SK-N-SH (cell line): ENCODE results near the gene TFCP2L1. TPM values are rescaled to one million over a fixed set of nuclear protein-coding genes. Genes with fewer than 3 reads are reported as not detected.

ENCODE experiments used
- CTCF ChIA-PET: fragments of 300-600, 350-600 bp; formaldehyde crosslinking; extraction: SDS; loops from one replicate; lab custom pipeline; 2021; lab: Yijun Ruan, JAX
- POLR2A ChIA-PET: fragments of 350-600 bp; sonication (Branson Sonifier 250); formaldehyde crosslinking; extraction: SDS; loops from one replicate; lab custom pipeline; 2020; ENCODE audit warnings: antibody characterized with exemption, inconsistent platforms; lab: Yijun Ruan, JAX
- DNase-seq: peaks from one replicate; pipeline ENCODE4 v3.0.0; 2012
- H2AFZ ChIP-seq: fragments of 200-600 bp; sonication (generic); 2 replicates; pipeline ENCODE4 v1.8.1; 2016; ENCODE audit warnings: antibody characterized with exemption, mild to moderate bottlenecking, low read depth
- H3F3A ChIP-seq: fragments of 200-600 bp; sonication (generic); replicated peaks from 2 replicates; pipeline ENCODE3; 2016; ENCODE audit warnings: antibody characterized with exemption, mild to moderate bottlenecking; ENCODE audit not compliant: insufficient read depth
- H3K27ac ChIP-seq, 2 experiments: fragments of 200-500 bp in 1 of 2; fragments of 200-600 bp in 1 of 2; sonication (Bioruptor generic) in 1 of 2; sonication (generic), shearing (Covaris generic) in 1 of 2; 2 replicates each; pipeline versions ENCODE4 v1.5.1 to v1.6.1; 2014 to 2016; ENCODE audit warnings: low read depth in 2 of 2, inconsistent platforms in 1 of 2, low read length in 1 of 2, mild to moderate bottlenecking in 1 of 2, mixed read lengths in 1 of 2
- H3K27me3 ChIP-seq: fragments of 200-600 bp; sonication (generic), shearing (Covaris generic); 2 replicates; pipeline ENCODE4 v1.6.1; 2016; ENCODE audit warnings: mixed run types; ENCODE audit not compliant: insufficient read depth
- H3K36me3 ChIP-seq, 2 experiments: fragments of 200-500 bp in 1 of 2; fragments of 200-600 bp in 1 of 2; sonication (Bioruptor generic) in 1 of 2; sonication (generic) in 1 of 2; replicated peaks in 1 of 2; 2 replicates each; pipeline versions ENCODE3 to v1.5.1; 2014 to 2016; ENCODE audit warnings: low read length in 1 of 2, mild to moderate bottlenecking in 1 of 2; ENCODE audit not compliant: insufficient read depth in 2 of 2, control insufficient read depth in 1 of 2
- H3K4me1 ChIP-seq, 2 experiments: fragments of 200-500 bp in 1 of 2; fragments of 200-600 bp in 1 of 2; sonication (Bioruptor generic) in 1 of 2; sonication (generic), shearing (Covaris generic) in 1 of 2; 2 replicates each; pipeline versions ENCODE4 v1.5.1 to v1.6.1; 2014 to 2016; ENCODE audit warnings: low read depth in 1 of 2, low read length in 1 of 2, mixed run types in 1 of 2; ENCODE audit not compliant: insufficient read depth in 2 of 2, control insufficient read depth in 1 of 2
- H3K4me2 ChIP-seq: fragments of 200-600 bp; sonication (generic), shearing (Covaris generic); 2 replicates; pipeline ENCODE4 v1.6.1; 2017; ENCODE audit warnings: mixed run types
- H3K4me3 ChIP-seq, 2 experiments: fragments of 200-500 bp in 1 of 2; fragments of 200-600 bp in 1 of 2; sonication (Bioruptor generic) in 1 of 2; sonication (generic), shearing (Covaris generic) in 1 of 2; 2 replicates each; pipeline versions ENCODE4 v1.5.1 to v1.8.1; 2014 to 2016; ENCODE audit warnings: low read depth in 2 of 2, inconsistent platforms in 1 of 2, low read length in 1 of 2, mild to moderate bottlenecking in 1 of 2, mixed read lengths in 1 of 2, moderate library complexity in 1 of 2
- H3K79me2 ChIP-seq: fragments of 200-600 bp; sonication (generic); 2 replicates; pipeline ENCODE4 v1.8.1; 2017; ENCODE audit warnings: mild to moderate bottlenecking; ENCODE audit not compliant: insufficient read depth
- H3K9ac ChIP-seq: fragments of 200-600 bp; sonication (generic); 2 replicates; pipeline ENCODE4 v1.6.1; 2017; ENCODE audit warnings: mixed run types
- H3K9me2 ChIP-seq: fragments of 200-600 bp; sonication (generic); 2 replicates; pipeline ENCODE4 v1.6.1; 2017; ENCODE audit warnings: mixed run types
- H3K9me3 ChIP-seq: fragments of 200-600 bp; sonication (generic); 2 replicates; pipeline ENCODE4 v1.6.1; 2017; ENCODE audit warnings: mixed run types, mild to moderate bottlenecking, moderate library complexity
- H4K20me1 ChIP-seq: fragments of 200-600 bp; sonication (generic); 2 replicates; pipeline ENCODE4 v1.6.1; 2017; ENCODE audit warnings: mild to moderate bottlenecking, mixed run types; ENCODE audit not compliant: insufficient read depth
- ELF1 ChIP-seq: IDR thresholded peaks from 2 replicates; pipeline ENCODE4 v1.4.0; 2012
- EP300 ChIP-seq, 2 experiments: IDR thresholded peaks; 2 replicates each; pipeline versions ENCODE4 v1.4.0 to v1.6.1; 2012; ENCODE audit warnings: borderline replicate concordance in 1 of 2, low read depth in 1 of 2, low read length in 1 of 2
- FOXM1 ChIP-seq: IDR thresholded peaks from 2 replicates; pipeline ENCODE4 v1.4.0; 2012; ENCODE audit warnings: low read depth, mild to moderate bottlenecking
- GABPA ChIP-seq: IDR thresholded peaks from 2 replicates; pipeline ENCODE4 v1.4.0; 2012; ENCODE audit warnings: low read depth, mild to moderate bottlenecking
- GATA2 ChIP-seq: sonication (generic); formaldehyde crosslinking; IDR thresholded peaks from 2 replicates; pipeline ENCODE4 v1.5.0; 2020; ENCODE audit warnings: mild to moderate bottlenecking, missing genetic modification reagents
- MEF2A ChIP-seq: IDR thresholded peaks from 2 replicates; pipeline ENCODE4 v1.4.0; 2012; ENCODE audit warnings: low read depth, borderline replicate concordance
- MXI1 ChIP-seq: IDR thresholded peaks from 2 replicates; pipeline ENCODE4 v1.6.1; 2012; ENCODE audit warnings: mild to moderate bottlenecking, low read depth, low read length, improper control_type of control experiment
- NFIC ChIP-seq: IDR thresholded peaks from 2 replicates; pipeline ENCODE4 v1.4.0; 2012; ENCODE audit warnings: borderline replicate concordance
- NRF1 ChIP-seq: IDR thresholded peaks from 2 replicates; pipeline ENCODE4 v1.6.1; 2012; ENCODE audit warnings: low read depth, mild to moderate bottlenecking, low read length
- POLR2AphosphoS5 ChIP-seq: IDR thresholded peaks from 2 replicates; pipeline ENCODE4 v1.6.1; 2012; ENCODE audit warnings: low read depth, low read length
- RFX5 ChIP-seq: IDR thresholded peaks from 2 replicates; pipeline ENCODE4 v1.6.1; 2012; ENCODE audit warnings: mild to moderate bottlenecking, improper control_type of control experiment, low read length
- RXRA ChIP-seq: IDR thresholded peaks from 2 replicates; pipeline ENCODE4 v1.4.0; 2012; ENCODE audit warnings: low read depth, mild to moderate bottlenecking, borderline replicate concordance
- SIN3A ChIP-seq: IDR thresholded peaks from 2 replicates; pipeline ENCODE4 v1.6.1; 2012; ENCODE audit warnings: low read depth, mild to moderate bottlenecking, low read length, moderate library complexity, borderline replicate concordance
- SMC3 ChIP-seq: IDR thresholded peaks from 2 replicates; pipeline ENCODE4 v1.6.1; 2012; ENCODE audit warnings: low read depth, low read length, improper control_type of control experiment
- TAF1 ChIP-seq: IDR thresholded peaks from 2 replicates; pipeline ENCODE4 v1.6.1; 2012; ENCODE audit warnings: low read depth, mild to moderate bottlenecking, low read length, moderate library complexity, borderline replicate concordance
- TEAD4 ChIP-seq: IDR thresholded peaks from 2 replicates; pipeline ENCODE4 v1.4.0; 2012; ENCODE audit warnings: mild to moderate bottlenecking, borderline replicate concordance; ENCODE audit not compliant: insufficient read depth
- WGBS: methylation state at CpG from one replicate; pipeline ENCODE4 v1.1.6; 2017; ENCODE audit warnings: low lambda C conversion rate; 5-methylcytosine and 5-hydroxymethylcytosine counted together
- polyA plus RNA-seq, 3 experiments: library from polyadenylated mRNA; depleted of rRNA; stranded (reverse); fragments of >200 nt; gene quantifications; 2 replicates each; pipeline ENCODE4 v1.2.3, GENCODE V29; 2012
- TF ChIP-seq, protein P1 (sequence below): IDR thresholded peaks from 2 replicates; pipeline ENCODE4 v1.4.0; 2012; ENCODE audit warnings: low read depth
- TF ChIP-seq, protein P2 (sequence below): IDR thresholded peaks from 2 replicates; pipeline ENCODE4 v1.4.0; 2012; ENCODE audit warnings: low read depth, borderline replicate concordance

The TFCP2L1 gene
- polyA plus RNA-seq, 1 of the 3 experiments (the other 2 are of a cell fraction) = not detected

DNA sequence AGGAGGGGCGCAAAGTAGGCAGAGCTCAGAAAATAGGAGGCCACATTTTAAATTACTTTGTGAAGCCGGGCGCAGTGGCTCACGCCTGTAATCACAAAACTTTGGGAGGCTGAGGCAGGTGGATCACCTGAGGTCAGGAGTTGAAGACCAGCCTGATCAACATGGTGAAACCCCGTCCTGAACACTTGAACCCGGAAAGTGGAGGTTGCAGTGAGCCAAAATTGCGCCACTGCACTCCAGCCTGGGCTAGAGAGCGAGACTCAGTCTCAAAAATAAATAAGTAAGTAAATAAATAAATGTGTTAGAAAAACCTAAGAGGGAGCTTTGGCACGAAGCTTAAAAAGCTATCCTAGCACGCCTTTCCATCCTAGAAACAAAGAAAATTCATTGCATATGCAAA, 105.5 kb downstream of the TFCP2L1 start:
- no peak overlapping the region for H3K4me3 ChIP-seq
- no peaks in the 10 kb centered on the region for H3F3A ChIP-seq
- no peaks in the 10 kb centered on the region for H4K20me1 ChIP-seq
- H3K9me2 ChIP-seq = no peaks in the 10 kb centered on the region
- H3K9me3 ChIP-seq = no peaks in the 10 kb centered on the region
- no peak overlapping the region for H3K4me2 ChIP-seq
- H3K79me2 ChIP-seq = no peaks in the 10 kb centered on the region
- H2AFZ ChIP-seq = no peak overlapping the region
- no peak overlapping the region for H3K9ac ChIP-seq
- ChIA-PET CTCF (no interaction called here), POLR2A (no interaction called here)
- TF ChIP-seq TAF1 = no peak
- no peak for TF ChIP-seq NRF1
- TF ChIP-seq TEAD4 = no peak
- WGBS = 53% methylated on average over 10 of the region's 10 CpGs
- H3K36me3 ChIP-seq = no peaks in the 10 kb centered on the region
- H3K4me1 ChIP-seq = peaks cover 0 to 2% of the 10 kb centered on the region in 2 experiments; a peak in 1 of 4 replicates
- no peak overlapping the region for H3K27ac ChIP-seq
- no peak for DNase-seq
- H3K27me3 ChIP-seq = no peaks in the 10 kb centered on the region; the same call in 1 of the 2 replicates

DNA sequence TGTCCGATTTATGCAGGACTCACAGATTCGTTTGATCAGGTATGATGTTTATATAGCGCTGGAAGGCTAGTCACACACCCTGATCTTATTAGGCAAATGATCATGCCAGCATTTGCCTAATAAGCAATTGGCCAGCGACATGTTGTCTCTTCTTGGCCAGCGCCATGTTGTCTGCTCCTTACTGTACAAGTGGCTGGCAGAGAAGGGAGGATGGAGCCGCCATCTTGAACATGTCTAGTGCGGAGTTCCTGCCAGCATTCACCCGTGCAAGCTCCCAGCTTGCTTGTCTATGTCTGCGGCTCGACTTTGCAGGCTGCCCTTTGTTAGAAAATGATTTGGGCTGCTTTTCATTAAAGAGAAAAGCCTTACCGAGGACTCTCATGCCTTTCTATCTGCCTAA, 106.3 kb downstream of the TFCP2L1 start:
- CTCF ChIA-PET = no interaction called here
- no peaks in the 10 kb centered on the region; the same call in 1 of the 2 replicates for H3K27me3 ChIP-seq
- POLR2A ChIA-PET = no interaction called here

More for the DNA sequence above, 106.3 kb downstream of the TFCP2L1 start:
- no peaks in the 10 kb centered on the region for H3K9me2 ChIP-seq
- H3K4me3 ChIP-seq = no peak overlapping the region
- H3K4me2 ChIP-seq = no peak overlapping the region
- H3K36me3 ChIP-seq = no peaks in the 10 kb centered on the region
- no peak overlapping the region for H3K27ac ChIP-seq
- DNase-seq = no peak
- TF ChIP-seq GABPA = no peak
- TF ChIP-seq, protein P1, sequence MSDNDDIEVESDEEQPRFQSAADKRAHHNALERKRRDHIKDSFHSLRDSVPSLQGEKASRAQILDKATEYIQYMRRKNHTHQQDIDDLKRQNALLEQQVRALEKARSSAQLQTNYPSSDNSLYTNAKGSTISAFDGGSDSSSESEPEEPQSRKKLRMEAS = no peak
- no peak for TF ChIP-seq GATA2
- TF ChIP-seq POLR2AphosphoS5 = no peak
- no peak for TF ChIP-seq SMC3
- no peak for TF ChIP-seq MEF2A
- TF ChIP-seq RFX5 = no peak
- no peak for TF ChIP-seq RXRA
- TF ChIP-seq, protein P2, sequence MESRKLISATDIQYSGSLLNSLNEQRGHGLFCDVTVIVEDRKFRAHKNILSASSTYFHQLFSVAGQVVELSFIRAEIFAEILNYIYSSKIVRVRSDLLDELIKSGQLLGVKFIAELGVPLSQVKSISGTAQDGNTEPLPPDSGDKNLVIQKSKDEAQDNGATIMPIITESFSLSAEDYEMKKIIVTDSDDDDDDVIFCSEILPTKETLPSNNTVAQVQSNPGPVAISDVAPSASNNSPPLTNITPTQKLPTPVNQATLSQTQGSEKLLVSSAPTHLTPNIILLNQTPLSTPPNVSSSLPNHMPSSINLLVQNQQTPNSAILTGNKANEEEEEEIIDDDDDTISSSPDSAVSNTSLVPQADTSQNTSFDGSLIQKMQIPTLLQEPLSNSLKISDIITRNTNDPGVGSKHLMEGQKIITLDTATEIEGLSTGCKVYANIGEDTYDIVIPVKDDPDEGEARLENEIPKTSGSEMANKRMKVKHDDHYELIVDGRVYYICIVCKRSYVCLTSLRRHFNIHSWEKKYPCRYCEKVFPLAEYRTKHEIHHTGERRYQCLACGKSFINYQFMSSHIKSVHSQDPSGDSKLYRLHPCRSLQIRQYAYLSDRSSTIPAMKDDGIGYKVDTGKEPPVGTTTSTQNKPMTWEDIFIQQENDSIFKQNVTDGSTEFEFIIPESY = no peak
- TF ChIP-seq SIN3A = no peak
- TF ChIP-seq MXI1 = no peak
- TF ChIP-seq FOXM1 = no peak
- no peak for TF ChIP-seq EP300 (IDR thresholded peaks at IDR 0.05; ENCODE audit: borderline replicate concordance in 1 of 2, low read depth in 1 of 2, low read length in 1 of 2)
- no peak for TF ChIP-seq ELF1
- no peak for TF ChIP-seq NFIC
- no peak overlapping the region for H3K9ac ChIP-seq
- no peaks in the 10 kb centered on the region for H3K9me3 ChIP-seq
- WGBS = 67% methylated on average over 10 of the region's 11 CpGs
- no peaks in the 10 kb centered on the region for H4K20me1 ChIP-seq
- no peaks in the 10 kb centered on the region for H3K79me2 ChIP-seq
- H3K4me1 ChIP-seq = peaks cover 0 to 4% of the 10 kb centered on the region in 2 experiments; a peak in 1 of 4 replicates
- no peaks in the 10 kb centered on the region for H3F3A ChIP-seq
- no peak overlapping the region for H2AFZ ChIP-seq
